Activated naive CD4-positive, alpha-beta T cell treated with Interleukin-2 at 50 U/mL for 16 hours (primary cell): ENCODE data around the gene SP2.
A peak's percentile ranks its signal among the peaks of the same experiment; 100 is the strongest.

Experiments
- DNase-seq: peaks from one replicate; pipeline ENCODE4 v3.0.0-alpha.2; 2020

The SP2 gene

DNA sequence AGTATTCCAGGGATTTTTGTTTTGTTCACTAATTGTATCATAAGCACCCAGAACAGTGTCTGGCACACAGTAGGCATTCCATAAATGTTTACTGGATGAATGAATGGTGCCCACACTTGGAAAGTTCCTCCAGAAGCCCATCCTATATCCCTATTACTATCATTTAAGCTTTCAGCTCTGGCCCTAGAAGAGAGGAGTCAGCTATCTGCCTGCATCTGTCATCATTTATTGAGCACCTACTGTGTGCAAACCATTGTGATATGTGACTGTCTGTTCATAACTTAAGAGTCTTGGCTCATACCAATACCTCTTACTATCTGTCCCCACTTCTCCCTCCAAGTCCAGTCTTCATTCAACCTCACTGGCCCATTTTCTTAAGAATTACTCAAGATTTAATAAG is 25.0 kb upstream of the SP2 start:
- no peak for DNase-seq

DNA sequence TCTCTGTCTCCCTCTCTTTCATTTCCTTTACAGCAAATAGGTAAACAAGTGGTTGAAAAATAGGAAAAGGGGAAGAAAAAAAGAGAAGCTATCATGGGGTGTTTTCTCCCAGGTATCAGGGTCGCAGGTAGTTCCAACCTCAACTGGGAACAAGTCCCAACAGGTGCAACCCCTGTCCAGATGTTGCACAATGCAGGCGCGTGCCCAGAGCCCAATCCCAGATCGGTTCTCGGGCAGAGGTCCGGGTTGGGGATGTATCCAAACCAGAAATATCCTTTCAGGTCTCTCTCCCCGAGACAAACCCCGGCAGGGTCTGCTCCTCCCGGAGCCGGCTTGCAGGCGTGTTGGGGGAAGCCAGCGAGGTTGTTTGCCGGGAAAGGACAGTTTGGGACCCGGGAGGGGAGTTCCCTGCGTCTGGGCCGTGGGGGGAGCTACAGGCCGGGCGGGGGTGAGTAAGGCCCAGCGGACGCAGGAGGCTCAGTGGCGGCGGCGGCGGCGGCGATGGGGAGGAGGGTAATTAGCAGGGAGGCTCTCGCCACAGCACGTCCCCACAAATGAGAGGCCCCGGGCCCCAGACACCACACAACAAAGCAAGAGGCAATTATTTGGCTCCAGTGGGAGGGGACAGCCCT is 23.9 kb upstream of the SP2 start:
- no peak for DNase-seq

DNA sequence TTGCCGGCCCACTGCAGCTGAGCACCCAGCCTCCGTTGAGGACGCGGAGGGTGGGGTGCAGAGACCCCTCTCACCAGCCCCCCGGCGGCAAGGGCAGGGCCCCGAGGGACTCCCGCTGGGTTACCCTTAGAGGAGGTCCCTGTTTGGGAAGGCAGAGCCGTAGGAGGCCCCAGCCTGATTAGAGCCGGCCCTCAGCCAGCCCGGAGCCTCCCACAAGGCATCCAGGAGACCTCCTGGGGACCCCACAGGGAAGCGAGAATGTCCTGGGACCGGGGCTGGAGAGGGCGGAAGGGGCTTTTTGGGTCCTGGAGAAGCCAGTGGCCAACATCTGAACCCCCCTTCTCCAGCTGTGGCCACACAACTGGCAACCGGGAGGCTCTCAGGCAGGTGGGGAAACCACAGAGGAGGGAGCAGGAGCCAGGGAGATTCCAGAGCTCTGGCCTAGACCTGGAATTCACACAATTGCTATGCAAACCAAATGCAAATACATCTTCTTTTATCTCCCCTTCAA is 23.3 kb upstream of the SP2 start:
- DNase-seq, result no peak

DNA sequence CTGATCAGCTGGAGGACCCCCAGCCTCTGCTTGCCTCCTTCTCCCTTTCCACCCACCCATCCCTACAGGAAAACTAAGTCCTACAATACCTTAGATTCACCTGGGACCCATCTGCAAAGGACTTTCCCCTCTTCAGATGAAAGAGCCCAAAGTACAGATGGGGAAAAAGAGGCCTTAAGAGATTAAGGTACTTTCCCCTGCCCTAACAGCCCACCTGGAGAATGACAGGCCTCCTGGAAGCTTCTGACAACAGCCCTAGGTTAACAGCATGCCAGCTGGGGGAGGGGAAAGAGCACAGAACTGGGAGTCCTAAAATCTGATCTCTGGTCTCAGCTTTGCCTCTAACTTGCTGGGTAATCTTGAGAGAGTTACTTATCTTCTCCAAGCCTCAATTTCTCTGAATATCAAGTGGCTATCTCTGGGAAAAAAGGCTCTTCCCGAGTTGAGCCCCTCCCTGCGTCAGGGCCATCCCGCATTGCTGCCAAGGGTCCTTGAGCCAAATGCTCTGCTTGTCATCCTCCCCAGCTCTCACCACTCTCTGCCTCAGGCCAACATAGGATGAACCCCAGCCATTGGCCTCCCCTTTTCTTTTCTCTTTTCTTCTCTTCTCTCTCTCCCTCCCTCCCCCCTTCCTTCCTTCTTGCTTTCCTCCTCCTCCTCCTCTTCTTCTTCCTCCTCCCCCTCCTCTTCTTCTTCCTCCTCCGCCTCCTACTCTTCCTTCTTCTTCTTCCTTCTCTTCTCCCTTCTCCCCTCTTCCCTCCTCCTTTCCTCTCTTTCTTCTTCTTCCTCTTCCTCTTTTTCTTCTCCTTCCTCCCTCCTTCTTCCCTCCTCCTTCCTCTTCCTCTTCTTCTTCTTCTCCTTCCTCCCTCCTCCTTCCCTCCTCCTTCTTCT is 22.6 kb upstream of the SP2 start:
- DNase-seq, result no peak

DNA sequence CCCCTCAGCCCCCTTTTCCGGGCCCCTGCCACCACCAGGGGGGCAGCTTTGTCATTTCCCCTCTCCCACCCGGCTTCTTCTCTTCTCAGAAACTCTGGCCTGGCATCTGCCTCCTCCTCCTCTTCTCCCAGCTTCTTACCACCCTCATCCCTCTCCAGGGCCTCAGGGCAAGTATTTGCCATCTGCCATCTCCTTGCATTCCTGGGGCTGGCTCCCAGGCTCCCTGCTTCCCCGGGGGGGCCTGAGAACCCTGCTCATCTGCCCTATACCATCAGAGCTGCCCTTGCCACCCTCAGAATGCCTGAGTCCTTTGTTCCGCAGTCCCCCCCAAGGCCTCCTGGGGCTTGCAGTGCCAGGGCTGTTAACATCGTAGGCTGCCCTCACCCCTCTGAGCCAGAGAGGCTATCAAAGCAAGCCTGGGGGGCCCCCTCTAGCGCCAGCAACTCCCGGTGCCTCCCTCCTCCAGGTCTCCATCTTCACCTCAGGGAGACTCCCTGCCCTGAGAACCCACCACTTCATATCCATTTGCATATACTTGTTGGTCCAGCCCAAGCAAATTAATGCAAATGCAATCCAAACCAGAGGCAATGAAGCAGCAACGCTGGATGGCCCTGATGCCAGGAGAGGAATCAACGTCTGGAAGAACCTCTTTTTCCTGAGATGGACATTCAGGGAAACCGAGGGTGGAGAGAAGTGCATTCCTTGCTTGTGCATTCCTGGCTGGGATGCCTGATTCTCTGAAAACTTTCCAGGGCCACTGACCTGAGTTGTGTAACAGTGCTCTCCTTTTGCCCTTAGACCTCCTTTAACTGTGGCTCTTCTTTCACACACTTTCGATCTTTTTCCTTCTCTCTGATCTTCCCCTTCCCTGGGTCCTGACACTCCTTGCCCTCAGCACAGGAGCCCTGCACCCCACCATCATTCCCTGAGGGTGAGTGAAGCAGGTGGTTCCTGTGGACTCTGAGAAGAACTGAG is 20.7 kb upstream of the SP2 start:
- DNase-seq, result no peak

DNA sequence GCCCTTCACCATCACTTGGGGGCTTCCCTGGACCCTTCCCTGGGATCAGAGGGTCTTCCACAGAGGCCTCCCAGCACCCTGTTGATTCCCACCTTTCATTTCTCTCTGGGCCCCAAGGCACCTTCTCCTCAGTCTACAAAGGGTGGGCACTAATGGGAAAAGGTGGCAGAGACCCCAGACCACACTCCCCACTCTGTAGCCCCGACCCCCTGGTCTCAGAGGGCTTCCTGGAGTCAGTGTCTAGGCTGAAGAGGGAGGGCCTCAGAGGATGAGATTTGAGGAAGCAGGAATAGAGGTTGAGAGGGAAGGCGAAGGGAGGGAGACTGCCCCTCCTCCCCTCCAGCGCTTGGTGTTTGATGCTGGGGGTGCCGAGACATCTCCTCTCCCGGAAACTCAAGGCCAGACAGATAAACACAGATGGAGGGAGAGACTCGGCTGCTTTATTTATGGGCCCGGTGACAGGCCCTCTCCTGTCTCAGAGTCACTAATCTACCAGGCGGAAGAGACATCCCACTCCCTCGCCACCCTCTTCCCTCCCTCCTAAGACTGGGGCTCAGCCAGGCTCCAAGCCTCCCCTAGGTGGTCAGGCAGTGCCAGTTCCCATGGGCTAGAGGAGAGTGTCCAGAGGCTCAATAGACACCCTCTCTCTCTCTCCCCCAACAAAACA is 18.5 kb upstream of the SP2 start:
- no peak for DNase-seq

DNA sequence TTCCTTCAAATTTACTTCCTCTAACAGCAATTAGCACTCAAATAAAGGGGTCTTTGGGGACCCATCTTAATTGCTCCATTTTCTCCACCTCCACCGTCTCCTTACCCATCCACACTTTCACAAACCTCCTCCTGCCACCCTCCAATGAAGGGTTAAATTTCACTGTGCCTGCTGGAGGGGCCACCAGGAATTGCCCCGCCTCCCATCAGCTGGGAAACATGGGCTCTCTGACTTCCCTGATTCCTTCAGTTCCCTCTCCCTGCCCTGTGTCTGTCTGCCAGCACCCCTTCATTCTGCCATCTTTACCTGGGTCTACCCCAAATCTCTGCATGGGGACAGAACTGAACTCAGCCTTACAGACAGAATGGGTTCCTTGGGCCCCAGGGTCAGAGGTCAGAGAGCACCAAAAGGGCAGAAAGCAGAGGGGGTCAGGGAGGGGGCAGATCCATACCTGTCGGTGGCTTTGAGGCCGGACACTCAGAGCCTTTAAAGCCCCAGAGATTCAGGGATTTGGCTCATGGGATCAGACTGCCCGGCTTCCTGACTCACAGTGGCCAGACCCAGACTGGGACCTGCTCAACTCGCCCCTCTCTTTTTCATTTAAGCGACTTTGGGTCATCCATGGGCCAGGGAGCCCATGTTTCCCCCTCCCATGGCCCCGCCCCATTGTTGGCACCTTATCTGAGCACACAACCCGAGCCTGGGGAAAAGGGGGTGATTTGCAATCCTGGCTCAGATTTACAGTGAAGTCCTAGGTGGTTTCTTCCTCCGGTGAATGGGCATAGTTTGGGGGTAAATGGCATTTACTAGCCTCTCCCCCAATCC is 17.6 kb upstream of the SP2 start:
- DNase-seq, result no peak

DNA sequence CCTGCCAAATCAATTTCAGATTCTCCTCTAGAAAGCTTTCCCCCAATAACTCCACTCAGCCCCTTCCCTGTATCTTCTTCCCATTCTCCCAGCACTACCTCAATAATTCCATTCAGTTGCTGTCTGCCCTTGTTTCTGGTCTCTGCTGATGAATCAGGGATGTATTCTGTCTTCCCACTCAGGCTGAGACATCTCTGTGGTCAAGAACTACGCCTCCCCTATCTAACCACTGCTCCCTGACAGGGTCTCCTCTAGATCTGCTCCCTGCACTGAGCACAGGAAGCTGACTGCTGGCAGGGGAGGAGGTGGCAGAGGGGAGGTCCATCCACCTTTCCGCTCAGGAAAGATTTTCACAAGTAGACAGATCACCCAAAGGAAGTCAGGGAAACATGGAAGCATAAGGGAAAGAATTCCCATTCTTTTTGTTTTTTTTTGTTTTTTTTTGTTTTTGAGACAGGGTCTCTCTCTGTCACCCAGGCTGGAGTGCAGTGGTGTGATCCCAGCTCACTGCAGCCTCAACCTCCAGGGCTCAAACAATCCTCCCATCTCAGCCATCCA is 16.9 kb upstream of the SP2 start:
- no peak for DNase-seq

DNA sequence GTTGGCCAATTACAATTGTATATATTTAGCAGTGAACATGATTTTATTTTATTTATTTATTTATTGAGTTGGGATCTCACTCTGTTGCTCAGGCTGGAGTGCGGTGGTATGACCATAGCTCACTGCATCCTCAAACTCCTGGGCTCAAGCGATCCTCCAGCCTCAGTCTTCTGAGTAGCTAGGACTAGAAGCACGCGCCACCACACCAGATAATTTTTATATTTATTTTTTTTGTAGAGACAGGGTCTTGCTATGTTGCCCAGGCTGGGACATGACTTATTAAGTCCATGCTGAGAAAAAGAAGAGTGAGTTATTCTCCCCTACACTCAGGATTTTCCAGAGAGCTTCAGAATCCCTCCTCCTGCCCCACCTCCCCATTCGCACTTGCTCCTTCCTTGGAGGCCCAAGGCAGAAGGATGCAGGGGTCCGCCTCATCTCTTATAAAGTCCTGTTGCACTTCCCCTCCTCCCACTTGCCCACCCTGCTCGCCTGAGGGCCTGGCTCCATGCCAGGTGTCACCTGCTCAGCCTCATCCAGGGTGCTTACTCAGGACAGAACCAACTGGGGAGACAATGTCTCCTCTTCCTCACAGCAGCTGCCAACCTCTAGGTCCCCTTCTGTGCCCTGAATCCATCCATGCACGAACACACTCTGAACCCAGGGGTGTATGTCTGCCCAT is 16.1 kb upstream of the SP2 start:
- DNase-seq, result no peak

DNA sequence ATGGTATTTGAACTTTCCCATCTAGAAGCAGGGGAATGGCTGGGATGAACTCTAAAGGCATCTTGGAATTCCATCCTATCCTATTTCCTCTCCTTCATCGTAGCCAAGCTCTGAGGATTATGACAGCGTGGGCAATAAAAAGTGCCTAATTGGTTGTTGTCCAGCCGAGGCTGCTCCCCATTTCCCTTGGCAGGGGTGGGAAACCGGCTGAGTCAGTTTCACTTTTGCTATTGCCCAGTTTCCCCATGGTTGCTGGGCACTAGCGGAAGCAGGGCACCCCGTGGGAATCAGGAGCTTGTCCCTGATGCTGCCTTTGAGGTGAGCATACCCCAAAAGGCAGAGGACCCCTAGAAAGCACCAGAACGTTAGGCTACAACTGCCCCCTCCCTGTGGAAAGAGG is 13.8 kb upstream of the SP2 start:
- no peak for DNase-seq

DNA sequence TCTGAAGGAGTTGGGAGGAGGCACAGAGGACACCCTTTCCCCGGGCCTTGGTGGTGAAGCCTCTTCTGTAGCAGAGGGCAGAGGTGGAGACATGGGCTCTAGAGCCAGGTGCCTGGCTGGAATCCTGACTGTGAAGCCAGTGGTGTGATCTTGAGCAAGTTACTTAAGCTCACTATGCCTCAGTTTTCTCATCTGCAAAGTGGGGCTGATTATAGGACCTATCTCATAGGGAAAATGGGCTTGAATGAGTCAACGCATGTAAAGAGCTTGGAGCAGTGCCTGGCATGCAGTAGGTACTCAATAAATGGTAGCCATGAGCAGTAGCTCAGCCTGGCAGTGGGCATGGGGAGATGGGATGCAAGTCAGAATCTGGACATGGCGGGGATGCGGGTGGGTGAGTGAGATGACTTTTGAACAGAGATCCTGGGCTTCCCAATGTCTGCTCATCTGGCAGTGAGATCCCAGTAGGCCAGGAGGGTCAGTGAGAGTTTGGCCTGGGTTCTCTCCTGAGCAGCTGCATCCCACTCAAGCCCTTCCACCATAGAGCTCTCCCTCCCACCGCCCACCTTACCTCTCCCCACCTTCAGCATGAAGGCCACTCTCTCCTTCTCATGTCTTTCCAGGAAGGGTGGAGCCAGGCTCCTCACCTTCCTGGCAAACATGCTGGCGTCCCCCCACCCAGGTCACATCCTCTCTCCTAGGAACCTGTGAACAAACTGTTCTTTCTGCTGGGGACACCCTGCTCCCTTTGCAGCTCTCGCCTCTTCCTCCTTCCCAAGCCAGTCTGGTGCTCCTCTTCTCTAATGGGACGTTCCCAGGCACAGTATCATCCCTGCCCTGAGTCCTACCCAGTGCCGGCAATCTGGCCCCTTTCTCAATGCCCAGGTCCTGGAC is 13.1 kb upstream of the SP2 start:
- DNase-seq, result no peak

DNA sequence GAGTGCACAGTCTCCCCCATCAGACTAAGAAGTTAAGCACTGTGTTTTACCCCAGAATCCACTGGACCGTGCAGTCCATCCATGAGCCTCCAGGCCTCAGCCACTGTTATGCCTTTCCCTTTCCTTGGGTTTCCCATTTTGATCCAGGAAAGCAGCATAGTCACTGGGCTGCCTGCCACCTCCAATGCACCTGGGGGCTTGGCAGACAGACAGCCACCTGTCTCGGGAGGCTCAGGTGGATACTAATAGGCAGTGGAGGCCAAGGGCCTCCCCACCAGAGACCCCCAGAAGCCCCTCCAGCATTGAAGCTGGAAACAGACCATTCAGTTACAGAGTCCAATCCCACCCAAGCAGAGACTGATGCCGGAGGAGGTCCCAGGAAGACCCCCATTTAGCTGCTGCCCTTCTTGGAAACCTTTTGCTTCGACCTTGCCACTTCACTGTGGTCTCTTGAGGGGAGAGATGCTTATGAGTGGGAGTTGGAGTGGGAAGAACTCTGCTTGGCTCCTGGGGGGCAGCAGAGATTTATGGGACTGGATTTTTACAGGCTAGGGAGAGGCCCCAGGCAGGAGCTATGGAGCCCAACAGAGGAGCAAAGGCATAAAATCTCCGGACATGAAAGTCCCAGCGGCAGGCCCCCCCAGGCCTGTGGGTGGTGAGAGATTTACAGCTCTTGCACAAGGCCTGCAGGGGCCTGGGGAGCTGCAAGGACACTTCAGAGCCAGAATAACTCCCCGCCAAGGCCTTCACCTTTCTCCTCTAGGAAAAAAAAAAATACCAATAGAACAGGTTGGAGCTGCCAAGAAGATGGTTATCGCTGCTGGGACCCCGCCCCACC is 12.2 kb upstream of the SP2 start:
- no peak for DNase-seq

DNA sequence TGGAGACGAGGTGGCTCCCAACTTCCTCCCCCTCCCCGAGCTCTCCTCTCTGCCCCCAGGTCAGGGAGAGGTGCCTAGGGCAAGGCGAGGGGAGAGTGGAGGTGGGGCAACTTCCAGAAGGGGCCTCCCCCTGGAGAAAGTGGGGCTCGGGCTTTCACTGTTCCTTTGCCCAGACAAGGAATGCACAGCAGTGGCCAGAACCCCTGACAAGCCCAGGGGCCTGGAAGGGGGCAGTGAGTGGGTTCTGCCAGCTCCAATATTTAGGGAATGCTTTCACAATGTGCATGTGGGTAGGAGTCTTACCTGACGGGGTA is 11.7 kb upstream of the SP2 start:
- DNase-seq, result no peak

DNA sequence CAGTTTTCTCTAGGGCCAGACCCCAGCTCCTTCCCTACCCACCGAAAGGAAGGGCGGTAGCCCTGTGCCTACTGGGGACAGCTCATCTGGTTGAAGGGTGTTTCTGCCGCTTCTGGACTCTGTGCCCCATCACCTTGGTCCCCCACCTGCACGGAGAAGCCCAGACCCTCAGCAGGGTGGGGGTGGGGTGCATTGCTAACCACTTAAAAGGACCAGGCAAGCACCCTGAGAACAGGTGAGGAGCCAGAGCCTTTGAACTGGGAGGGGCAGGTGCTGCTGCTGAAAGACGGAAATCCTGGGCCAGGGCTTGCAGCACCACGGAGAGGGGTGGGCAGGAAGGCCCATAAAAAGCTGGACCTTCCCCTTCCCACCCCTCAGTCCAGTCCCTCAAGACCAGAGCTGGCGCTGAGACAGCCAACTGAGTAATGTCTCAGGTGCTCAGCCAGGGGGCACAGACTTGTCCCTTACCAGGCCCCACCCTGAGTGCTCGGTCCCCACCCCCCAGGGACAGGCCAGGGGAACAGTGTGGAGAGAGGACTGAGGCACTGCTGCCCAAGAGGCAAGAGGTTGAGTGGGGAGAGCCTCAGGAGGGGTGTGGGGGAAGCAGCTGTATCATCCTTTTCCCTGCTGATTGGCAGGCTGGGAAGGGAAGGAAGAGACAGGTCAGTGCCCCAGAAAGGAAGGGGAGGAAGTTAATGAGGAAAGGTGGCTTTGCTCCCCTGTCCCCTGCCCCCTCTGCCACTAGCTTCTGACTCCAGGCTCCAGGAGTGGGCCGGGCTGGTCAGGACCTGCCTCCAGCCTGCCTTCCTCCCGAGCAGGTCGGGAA is 10.9 kb upstream of the SP2 start:
- no peak for DNase-seq

DNA sequence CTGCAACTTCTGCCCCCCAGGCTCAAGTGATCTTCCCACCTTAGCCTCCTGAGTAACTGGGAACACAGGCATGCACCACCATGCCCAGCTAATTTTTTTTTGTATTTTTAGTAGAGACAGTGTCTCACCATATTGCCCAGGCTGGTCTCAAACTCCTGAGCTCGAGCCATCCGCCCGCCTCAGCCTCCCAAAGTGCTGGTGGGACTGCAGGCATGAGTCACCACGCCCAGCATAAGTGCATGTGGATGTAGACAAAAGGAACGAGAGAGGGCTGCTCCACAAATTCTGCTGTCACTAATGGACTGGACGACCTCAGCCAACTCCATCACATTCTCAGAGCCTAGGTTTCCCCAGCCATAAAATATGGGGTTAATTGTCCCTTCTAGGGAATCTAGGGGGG is 7.7 kb upstream of the SP2 start:
- DNase-seq, result no peak

DNA sequence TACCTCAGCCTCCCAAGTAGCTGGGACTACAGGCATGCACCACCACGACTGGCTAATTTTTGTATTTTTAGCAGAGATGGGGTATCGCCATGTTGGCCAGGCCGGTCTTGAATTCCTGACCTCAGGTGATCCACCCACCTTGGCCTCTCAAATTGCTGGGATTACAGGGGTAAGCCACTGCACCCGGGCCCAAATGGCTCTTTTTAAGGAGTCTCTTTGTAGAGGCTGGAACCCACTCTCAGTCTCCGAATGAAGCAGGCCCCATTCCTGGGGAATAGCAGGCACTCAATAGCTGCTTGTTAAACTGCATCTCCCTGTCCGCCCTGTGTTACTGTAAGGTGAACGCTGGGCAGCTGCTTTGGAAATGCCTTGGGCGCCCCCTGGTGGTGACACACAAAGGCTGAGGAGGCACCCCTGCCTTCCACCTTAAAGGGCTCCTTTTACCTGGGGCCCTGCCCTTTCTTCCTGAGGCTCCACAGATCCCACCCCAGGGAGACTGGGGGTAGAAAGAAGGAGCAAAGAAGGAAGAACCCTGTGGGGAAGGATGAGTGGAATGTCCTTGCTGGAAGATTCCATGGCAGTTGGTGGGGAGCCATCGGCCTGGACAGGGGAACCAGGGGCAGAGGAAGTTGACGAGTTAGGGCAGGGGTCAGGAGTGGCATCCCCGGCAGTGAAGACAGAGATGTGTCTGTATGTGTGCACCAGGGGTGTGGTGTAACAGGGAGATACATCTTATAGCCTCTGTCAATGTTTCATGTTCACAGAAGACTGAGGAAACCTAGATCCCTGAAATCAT is 6.1 kb upstream of the SP2 start:
- peak; percentile 91 for DNase-seq

DNA sequence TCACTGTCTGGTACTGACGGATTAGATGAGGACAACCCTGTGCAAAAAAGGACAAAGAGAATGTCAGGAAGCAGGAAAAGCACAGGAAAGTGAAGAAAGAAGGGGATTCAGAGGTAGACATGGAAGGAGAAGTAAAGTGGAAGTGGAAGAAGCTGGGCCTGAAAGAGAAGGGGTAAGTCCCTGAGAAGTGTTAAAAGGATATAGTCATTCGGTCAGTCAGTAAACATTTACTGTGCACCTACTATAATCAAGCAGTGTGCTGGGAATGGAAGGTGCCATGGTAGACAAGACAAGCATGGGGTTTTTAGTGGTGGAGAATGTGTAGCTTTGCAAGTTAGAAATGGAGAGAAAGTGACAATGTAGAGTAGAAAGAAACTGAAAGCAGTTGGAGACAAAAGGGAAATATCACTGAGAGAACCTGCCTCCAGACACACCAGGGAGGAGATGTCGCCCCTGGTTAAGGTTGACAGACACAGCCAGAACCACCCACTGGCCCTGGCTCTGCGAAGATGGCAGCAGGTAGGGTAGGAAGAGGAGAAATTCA is 4.4 kb upstream of the SP2 start:
- DNase-seq, result no peak
